Suppressor macrophage treated with lipopolysaccharide for 1 hour (primary cell): ENCODE measurements around the gene YPEL2.
A peak's percentile ranks its signal among the peaks of the same experiment; 100 is the strongest.

ENCODE experiments used
- DNase-seq, 3 donors: peaks; one replicate each; pipeline ENCODE4 v3.0.0-alpha.2; 2020 to 2022

YPEL2 gene

GRCh38 chr17:59330053-59330942, 1.2 kb upstream of the YPEL2 start:
- peak in 1 of 3 donors; percentile 44 for DNase-seq

DNA sequence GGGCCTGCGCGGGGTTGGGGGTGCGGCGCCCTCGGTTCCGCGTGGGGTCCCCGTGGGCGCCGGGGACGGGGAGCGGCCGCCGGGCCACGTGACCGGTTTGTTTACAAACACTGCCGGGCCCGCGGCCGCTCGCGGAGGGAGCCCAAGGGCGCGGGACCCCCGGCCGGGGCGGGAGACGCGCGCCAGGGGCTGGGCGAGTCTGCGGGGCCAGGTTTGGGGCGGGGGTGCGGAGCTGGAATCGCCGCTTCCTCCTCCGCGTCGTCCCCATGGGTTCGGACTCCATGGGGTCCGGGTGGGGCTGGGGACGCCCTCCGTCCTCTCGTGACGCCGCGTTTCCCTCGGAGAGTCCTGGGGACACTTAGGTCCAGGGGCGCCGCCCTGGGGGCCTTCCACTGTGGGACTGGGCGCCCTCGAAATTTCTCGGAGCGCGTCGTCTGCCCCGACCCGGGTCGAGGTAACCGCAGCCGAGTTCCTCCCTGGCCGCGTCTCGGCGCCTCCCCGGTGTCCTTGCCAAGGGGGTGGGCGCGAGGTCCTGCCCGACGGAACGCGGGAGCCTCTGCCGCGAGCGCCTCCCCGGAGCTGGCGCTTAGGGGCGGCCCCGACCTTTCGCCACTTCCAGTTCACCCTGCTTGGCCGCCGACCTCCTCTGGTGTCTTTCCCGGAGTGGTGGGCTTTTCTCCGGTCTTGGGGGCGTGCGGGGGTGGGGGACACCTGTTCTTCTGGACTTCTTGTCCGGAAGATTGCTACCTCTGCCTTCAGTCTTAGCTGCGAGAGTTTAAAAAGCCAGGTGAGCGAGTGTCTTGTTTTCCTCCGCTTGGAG, 684 bp downstream of the YPEL2 start:
- DNase-seq = peak; percentile 56 to 77 (median 63)

DNA sequence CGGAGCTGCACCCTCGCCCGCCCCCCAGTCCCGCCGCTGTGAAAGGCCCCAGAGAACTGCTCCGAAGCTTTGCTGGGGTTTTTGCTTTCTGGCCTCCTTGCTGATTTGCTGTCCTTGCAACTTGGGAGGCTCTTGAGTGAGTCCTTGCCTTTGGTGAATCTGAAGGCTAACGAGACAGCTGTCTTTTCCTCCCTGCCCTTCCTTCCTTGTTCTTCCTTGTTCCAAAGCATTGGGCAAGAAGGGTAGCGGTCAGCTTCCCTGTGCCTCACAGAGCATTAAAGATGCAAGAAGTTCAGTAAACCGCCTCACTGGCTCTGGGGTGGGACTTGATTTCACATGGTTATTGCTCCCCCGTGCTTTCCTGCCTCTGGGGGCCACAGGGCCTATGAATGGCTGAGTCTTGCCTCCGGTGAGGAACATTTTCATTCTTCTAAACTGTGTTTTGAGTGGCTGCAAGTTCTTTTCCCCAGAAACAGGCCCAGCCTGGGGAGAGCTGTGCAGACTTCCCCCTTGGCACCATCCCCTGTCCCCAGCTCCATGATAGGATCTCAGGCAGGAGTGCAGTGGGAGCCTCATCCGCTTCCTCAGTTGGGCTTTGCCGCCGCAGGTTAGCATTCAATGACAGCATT, 1.4 kb downstream of the YPEL2 start:
- peak; percentile 64 to 73 (median 67) for DNase-seq

- DNase-seq = no peak
Measured at GRCh38 chr17:59333836-59334235, 2.4 kb downstream of the YPEL2 start.

- no peak for DNase-seq
Measured at GRCh38 chr17:59335685-59336084, 4.2 kb downstream of the YPEL2 start.

DNA sequence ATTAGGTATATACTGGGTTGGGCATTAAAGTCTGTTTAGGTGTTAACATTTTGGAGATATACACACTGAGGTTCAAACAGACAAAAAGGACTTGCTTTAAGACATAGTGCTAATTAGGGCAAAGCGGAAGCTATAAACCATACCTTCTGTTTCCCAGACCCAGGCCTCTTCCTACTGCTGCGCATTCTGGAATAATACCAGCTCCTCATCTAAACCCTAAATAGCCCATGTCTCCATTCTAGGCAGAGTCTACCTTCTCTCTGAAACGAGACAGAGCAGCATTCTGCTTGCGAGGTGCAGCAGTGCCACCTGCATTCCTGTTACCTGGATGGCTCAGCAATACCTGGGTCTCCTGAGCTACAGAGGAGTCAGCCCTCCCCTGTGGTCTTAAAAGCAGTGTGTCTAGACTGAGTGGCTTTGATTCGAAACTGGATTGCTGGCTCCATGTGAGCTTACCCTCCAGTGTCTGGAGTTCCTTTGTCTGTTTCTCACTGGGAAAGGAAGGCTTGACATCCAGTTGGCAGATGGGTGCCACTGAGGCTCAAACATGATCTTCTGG, 6.4 kb downstream of the YPEL2 start:
- DNase-seq = no peak

- DNase-seq = no peak
Measured at GRCh38 chr17:59338498-59338897, 7.0 kb downstream of the YPEL2 start.

GRCh38 chr17:59341922-59342321, 10.5 kb downstream of the YPEL2 start:
- no peak for DNase-seq

DNA sequence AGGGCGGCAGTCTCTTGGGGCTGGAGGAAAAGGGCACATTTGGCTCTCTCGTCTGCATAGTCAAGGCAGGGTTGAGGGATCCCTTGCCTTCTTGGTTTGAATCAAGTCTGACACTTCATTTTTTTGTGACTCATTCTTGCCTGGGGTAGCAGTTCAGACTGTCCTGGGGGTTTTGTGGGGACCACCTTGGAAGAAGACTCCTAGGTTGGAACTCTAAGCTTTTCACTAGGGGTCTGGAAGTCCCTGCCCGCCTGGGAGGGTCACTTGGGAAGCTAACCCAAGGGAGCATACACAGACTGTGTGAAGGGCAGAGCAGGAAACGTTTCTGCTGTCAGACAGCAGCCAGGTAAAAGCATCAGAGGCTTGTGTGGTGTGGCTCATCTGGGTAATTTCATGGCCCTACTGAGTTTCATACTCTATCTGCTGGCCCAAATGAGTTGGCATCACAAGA, 11.3 kb downstream of the YPEL2 start:
- DNase-seq = no peak

GRCh38 chr17:59345476-59345875, 14.0 kb downstream of the YPEL2 start:
- DNase-seq = no peak

GRCh38 chr17:59346341-59346740, 14.9 kb downstream of the YPEL2 start:
- no peak for DNase-seq

DNA sequence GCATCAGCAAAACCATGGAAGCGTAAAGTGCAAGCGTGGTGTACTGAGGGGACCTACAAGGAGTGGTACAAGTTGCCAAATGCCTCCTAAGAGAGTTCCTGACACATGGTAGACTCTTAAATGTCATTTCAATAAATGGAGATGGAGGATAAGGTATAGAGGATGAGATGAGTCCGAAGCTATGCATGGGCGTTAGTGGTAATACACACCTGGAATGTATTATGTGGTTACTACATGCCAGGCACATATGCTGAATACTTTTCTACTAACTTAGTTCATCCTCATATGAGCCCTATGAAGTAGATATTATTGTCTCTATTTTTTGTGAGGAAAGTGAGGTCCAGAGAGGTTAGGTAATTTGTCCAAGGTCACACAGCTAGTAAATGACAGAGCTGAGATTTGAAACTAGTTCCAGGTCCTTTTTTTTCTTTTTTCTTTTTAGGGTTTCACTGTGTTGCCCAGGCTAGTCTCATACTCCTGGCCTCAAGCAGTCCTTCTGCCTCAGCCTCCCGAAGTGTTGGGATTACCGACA, 15.5 kb downstream of the YPEL2 start:
- no peak for DNase-seq

DNA sequence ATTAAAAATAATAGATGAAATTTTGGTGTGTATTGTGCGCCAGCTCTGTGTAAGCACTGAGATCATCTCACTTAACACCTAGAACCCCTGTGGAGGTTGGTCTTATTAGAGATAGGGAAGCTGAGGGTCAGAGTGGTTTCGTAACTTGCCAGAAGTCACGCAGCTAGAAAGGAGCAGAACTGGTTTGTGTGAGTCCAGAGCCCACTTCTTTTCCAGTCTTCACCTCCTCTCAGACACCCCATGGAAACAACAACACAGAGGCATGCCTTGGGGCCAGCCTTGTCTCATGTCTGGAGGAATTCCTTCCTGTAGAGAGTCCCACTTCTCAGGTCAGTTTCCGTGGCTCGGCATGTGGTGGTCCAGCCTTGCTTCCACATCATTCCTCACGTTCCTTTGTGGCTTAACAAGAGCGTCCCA, 16.5 kb downstream of the YPEL2 start:
- DNase-seq = peak; percentile 33 to 46 (median 42)

- no peak for DNase-seq
Measured at GRCh38 chr17:59349178-59349577, 17.7 kb downstream of the YPEL2 start.

GRCh38 chr17:59353106-59353854, 21.8 kb downstream of the YPEL2 start:
- DNase-seq = no peak

DNA sequence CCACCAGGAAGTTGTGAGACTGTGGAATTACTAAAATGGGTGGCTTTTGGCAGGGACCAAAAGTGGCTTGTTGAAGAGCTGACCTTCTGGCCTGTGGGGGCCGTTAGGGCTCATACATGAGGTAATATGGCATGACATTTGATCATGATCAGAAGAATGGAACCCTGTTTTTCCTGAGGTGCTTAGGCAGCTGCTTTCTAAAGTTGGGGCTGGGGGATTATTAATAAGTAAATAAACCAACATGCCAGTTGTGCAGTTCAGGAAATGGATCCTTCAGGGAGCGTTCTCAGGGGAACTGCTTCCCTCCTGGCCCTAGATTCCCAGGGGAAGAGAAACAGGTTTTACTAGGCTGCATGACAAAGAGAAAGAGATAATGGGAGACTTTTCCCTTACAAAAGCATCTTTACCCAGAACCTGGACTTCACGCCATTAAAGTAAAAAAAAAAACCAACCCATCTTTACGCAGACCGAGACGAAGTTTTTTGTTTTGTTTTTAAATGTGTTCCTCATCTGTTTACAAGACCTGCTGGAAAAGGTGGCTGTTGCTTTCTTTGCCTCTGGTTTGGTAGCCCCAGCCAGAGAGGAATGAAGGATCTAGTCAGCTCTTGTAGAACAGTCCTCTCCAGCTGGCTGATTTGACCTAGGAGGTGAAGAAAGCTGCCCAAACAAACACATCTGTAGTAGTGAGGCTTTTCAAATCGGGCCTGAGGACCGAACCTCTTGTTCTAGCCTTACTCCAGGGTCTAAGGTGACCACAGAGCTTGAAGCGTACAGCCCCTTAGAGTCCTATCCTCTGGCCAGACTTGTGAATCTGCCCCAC, 22.7 kb downstream of the YPEL2 start:
- no peak for DNase-seq

DNA sequence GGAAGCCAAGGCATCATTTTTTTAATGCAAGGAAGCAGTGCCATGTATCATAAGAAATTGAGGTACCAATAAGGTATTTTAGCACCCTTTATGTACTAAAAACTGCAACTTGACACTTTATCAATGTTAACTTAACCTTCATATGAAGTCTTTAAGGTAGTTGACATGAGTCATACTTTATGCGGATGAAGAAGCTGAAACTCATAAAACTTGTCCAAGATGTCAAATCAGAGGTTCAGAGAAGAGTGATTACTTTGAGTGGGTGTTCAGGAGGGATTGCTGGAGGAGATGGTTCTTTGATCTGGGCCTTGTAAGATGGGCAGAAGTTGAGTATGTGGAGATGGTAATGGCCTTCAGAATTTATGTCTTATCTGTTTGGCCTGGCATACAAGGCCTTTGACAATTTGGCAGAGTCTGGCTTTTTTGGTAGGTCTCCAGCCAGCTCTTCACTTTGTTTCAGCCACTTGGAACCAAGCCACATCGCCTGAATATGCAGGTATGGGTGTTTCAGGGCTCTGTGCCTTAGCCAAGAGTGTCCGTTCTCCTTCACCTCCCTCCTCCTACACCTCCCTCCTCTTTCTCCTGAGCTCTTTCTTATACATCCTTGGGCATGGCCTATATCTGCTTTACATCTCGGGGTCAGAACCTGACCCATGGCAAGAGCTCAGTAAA, 23.7 kb downstream of the YPEL2 start:
- DNase-seq = no peak

DNA sequence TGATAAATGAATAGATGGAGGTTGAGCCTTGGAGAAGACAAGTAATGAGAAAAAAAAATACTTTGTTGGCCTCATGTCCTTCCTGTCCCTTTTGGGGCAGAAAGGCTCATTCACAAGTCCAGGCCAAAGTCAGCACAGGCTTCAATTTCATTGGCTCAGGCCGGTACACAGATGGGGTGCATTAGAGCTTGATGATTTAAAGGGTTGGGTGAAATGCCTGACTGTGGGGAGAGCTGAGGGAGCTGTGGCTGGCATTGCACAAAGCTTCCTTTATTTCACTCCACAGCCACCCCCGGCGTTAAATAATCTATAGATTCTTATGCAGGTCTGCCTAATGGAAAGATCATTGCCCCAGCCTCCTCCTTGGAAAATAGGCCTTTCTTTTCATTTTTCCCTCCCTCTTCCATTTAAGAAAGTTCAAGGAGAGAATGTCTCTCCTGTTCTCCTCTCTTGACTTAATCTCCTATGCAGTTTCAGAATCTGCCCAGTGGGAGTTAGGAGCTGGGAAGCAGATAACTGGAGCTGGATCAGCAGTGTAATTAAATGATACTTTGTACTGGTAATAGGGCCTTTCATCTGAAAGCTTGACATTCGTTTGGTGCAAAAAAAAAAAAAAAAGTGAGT, 24.4 kb downstream of the YPEL2 start:
- no peak for DNase-seq

DNA sequence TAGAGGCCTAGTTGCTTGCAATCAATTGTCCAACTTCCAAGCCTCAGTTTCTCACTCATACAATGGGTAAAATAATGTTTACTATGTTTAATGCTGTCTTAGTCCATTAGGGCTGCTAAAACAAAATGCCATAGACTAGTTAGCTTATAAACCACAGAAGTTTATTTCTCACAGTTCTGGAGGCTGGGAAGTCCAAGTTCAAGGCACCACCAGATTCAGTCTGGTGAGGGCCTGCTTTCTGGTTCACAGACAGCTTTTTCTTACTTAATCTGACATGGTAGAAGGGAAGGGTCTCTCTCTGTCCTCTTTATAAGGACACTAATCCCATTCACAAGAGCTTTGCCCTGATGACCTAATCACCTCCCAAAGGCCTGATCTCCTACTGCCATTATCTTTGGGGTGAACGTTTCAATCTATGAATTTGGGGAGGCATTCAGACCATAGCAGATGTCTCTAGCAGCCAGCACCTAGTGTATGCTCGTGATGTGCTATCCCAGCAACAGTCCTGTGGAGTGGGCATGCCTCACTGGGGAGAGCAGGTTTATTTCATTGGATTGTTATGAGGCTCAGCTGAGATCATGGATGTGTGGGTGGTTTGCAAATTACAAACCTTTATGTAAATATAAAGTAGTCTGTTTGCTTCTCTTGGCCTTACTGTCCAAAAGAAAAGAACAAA, 25.2 kb downstream of the YPEL2 start:
- peak in 1 of 3 donors; percentile 38 for DNase-seq
